HS-27A (cell line): Measurements from ENCODE around the gene PDZRN3.

Source experiments
- DNase-seq: peaks from one replicate; pipeline ENCODE4 v3.0.0-alpha.2; 2012; ENCODE audit warnings: low read depth, missing footprints

The PDZRN3 gene

GRCh38 chr3:73451301-73451944, 173.3 kb downstream of the PDZRN3 start:
- no peak for DNase-seq

GRCh38 chr3:73449774-73450173, 175.0 kb downstream of the PDZRN3 start:
- DNase-seq, result no peak

GRCh38 chr3:73448761-73449301, 175.9 kb downstream of the PDZRN3 start:
- no peak for DNase-seq

DNA sequence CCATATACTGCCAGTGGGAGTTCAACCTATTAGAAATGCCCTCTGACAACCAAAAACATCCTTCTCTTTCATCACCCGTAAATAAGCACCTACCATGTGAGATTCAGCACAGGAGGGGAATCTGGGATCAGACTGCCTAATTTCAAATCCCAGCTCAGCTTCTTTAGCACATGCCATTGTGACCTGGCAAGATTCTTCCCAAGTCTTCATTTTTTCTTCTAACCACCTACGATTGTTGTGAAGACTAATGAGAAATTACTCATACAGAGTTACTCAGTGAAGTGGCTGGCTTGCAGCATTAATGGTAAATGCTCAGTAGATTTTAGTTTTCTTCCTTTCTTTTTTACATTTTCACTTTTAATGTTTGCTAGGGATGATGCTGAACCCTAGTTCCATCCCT, 176.7 kb downstream of the PDZRN3 start:
- no peak for DNase-seq

- DNase-seq, result no peak
Observed at GRCh38 chr3:73447111-73447510, 177.6 kb downstream of the PDZRN3 start.

- DNase-seq, result no peak
Observed at GRCh38 chr3:73446467-73447110, 178.2 kb downstream of the PDZRN3 start.

DNA sequence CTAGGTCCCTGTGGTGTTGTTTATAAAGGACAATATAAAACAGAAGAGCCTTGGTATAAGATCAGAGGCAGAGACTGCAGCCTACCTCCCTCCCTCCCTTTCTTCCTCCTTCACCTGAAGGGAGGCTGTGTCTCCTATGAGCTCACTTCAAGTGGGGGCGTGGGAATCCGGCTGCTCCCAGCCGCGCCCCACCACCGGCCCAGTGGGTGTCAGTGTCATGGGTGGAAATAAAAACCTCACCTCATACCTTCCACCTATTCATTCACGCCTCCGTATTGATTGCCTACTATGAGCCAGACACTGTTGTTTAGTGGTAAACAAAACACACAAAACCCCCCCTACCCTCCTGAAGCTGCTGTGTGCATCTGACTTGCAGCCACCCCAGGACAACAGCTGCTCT, 181.9 kb downstream of the PDZRN3 start:
- no peak for DNase-seq

DNA sequence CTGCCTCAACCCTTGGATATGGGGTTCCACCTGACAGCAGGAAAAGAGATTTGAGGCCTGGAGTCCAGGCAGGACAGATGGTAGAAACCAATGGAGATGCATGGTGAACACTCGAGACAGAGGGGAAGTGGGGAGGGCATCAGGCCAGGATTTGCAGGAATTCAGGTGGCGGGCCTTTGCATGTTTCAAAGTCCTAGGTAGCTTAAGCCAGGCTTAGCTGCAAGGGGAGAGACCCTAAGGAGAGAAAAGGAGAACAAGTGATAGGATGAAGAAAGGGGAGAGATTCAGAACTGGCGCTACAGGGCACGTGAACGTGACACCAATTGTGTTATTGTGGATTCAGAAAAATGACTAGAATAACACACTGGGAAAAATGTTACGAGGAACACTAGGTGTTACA, 182.6 kb downstream of the PDZRN3 start:
- DNase-seq, result no peak

DNA sequence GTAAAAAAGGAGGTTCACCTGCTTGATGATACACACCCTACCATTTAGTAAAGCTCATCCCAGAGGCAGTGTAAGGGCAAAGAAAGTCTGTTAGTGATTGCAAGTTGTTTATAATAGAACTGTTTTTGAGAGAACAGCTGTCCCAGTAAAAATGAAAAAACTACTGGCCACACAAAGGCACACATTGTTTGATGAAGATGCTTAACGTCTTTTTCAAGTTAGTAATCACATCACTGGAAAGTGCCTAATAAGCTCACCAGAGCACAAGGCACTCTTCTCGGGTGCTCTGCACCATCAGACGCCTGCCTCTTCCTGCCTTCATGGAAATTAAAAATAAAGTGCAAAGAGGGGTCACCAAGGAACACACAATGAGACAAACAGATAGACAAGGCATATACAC, 186.9 kb downstream of the PDZRN3 start:
- DNase-seq, result no peak

DNA sequence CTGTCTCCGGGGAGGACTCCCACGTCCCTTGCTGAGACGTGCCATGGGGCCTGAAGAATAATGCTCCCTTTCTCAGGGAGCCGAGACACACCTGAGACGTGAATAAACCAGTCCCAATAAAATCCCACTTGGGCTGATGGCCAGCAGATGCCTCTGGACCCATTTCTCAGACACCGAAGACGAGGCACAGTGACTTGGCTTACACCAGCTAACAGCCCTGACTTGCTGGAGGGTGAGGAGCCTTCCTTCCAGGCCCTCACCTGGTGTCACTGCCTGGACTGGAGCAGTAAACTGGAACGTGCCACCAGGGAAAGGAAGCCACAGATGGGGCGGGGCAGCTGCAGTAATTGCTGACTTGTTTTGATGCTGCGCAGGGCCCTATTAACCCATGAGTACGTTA, 189.7 kb downstream of the PDZRN3 start:
- DNase-seq, result no peak

- no peak for DNase-seq
Observed at GRCh38 chr3:73433687-73434086, 191.1 kb downstream of the PDZRN3 start.

GRCh38 chr3:73433079-73433478, 191.7 kb downstream of the PDZRN3 start:
- DNase-seq, result no peak

DNA sequence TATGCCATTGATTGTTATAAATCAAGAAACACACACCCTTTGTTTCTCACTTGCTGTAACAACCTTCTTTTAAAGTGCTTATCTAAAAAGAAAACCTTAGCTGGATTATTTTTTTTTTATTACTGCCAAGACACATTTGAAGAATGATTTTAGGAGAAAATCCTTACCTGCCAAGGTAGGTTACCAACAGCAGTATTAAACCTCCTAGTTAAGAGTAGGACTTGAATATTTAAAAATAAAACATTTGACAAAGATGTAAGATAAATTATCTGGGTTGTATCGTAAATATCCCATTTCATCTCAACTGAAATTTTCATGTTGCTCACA, 192.1 kb downstream of the PDZRN3 start:
- no peak for DNase-seq

GRCh38 chr3:73432023-73432705, 192.6 kb downstream of the PDZRN3 start:
- DNase-seq, result peak; percentile 12

GRCh38 chr3:73431183-73431900, 193.4 kb downstream of the PDZRN3 start:
- DNase-seq, result no peak

- DNase-seq, result no peak
Observed at GRCh38 chr3:73427048-73427706, 197.6 kb downstream of the PDZRN3 start.

DNA sequence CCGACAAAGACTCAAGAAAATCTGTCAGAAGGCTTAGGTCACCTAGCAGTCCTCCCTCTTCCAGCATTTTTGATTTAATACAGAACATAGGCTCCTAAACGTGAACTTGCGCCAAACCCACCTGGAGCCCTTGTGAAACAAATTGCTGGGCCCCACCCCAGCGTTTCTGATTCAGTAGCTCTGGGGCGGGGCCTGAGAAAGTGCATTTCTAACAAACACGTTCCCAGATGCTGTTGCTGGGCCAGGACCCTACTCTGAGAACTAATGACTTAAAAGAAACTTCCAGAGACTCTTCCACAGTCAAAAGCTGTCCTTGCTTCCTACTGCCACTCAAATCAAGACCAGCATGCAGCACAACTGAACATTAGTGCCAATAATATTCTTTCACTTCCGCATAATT, 198.1 kb downstream of the PDZRN3 start:
- DNase-seq, result no peak

- no peak for DNase-seq
Observed at GRCh38 chr3:73423116-73423515, 201.6 kb downstream of the PDZRN3 start.

GRCh38 chr3:73422571-73422970, 202.2 kb downstream of the PDZRN3 start:
- DNase-seq, result no peak

DNA sequence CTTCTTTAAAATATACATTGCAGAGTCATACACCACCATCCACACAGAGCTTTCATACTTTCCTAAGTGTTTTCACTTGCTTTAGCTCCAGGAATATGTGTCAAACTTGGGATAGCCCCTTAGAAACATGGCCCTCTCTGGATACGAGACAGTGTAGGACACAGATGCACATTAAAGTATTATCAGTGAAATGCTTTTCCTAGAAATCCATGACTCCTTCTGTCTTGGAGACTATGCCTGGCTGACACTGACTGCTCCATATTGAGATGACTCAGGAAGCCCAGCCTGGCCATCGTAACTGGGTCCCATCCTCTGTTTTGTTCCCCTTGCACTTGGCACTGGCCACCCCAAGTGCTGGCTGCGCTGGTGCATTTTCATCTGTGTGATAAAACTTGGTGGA, 204.8 kb downstream of the PDZRN3 start:
- DNase-seq, result no peak

DNA sequence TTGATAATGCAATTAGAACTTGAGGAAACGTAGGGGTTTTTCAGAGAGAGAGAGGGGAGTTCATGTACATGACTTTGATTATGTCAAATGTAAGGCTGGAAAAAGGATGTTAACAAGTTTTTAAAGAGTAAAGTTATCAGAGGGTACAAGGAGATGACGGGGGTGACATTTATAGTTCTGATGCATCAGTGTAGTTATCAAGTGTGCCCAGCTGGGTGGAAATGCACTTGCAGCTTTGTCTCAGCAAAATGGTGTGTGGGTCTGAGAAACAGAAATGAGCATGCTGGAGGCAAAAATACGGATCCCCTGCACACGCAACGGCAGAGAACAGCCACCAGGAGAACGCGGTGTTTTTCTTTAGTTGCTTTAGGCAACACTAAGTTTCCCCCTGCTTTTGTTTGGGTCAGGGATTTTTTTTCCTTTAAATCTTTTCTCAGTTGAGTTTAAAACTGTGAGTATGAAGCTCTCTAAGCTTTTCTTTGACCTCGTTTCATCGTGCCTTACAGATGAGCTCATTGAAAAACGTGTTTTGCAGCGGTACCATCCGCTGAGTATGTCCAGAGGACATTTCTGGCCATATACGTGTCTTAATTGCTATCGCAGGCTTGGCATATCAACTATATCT, 205.4 kb downstream of the PDZRN3 start:
- DNase-seq, result no peak

GRCh38 chr3:73418681-73419080, 206.1 kb downstream of the PDZRN3 start:
- no peak for DNase-seq
